Measurements from ENCODE around the gene GAPDH. TPM values are rescaled to one million over a fixed set of nuclear protein-coding genes. Genes with fewer than 3 reads are reported as not detected.

Gene GAPDH
- total and polyA plus RNA-seq, 7 donors, result 1,653 to 3,219 (median 2,501) TPM

- TF ChIP-seq POLR2A (IDR thresholded peaks at IDR 0.05) (no peak), POLR2AphosphoS5 (IDR thresholded peaks at IDR 0.05) (peak in 3 of 4 donors; percentile 51 to 64 (median 61)), CTCF (IDR thresholded peaks at IDR 0.05) (no peak), EP300 (IDR thresholded peaks at IDR 0.05) (no peak)
- peaks cover 0 to 58% (median 43%) of the 10 kb centered on the region in 4 donors for H3K4me1 ChIP-seq
Measured at GRCh38 chr12:6540181-6540877, 6.0 kb downstream of the GAPDH start.

GRCh38 chr12:6541371-6542165, 7.3 kb downstream of the GAPDH start:
- H3K9me3 ChIP-seq, result no peaks in the 10 kb centered on the region
- no peak for TF ChIP-seq POLR2A (IDR thresholded peaks at IDR 0.05)
- no peak for TF ChIP-seq POLR2AphosphoS5 (IDR thresholded peaks at IDR 0.05)
- H3K27ac ChIP-seq, result peak overlapping the region; percentile 60 to 97 (median 82)
- peaks cover 19 to 74% (median 35%) of the 10 kb centered on the region in 4 donors for H3K36me3 ChIP-seq
- peaks cover 0 to 45% (median 30%) of the 10 kb centered on the region in 4 donors for H3K4me1 ChIP-seq
- WGBS, 2 donors, result 74 to 85% methylated on average over 26 of the region's 26 CpGs
- H3K27me3 ChIP-seq, result no peaks in the 10 kb centered on the region
- DNase-seq, result peak; percentile 63
- no peak overlapping the region for H3K4me3 ChIP-seq
- intact Hi-C loops (cut with DNase I), result no loop called here

More at GRCh38 chr12:6540181-6540877, 6.0 kb downstream of the GAPDH start:
- intact Hi-C loops (cut with DNase I), result no loop called here
- Histone ChIP-seq H3K4me3 (peak overlapping the region in 2 of 4 donors; percentile 15 to 22), H3K9me3 (no peaks in the 10 kb centered on the region), H3K27ac (peak overlapping the region; percentile 60 to 97 (median 82)), H3K36me3 (peaks cover 21 to 69% (median 37%) of the 10 kb centered on the region in 4 donors), H3K27me3 (no peaks in the 10 kb centered on the region)
- DNase-seq, result peak; percentile 94
- 6 to 17% methylated on average over 35 of the region's 35 CpGs for WGBS, 2 donors

- Histone ChIP-seq H3K27ac (peak overlapping the region in 2 of 4 donors; percentile 12 to 60), H3K36me3 (peaks cover 16 to 74% (median 30%) of the 10 kb centered on the region in 4 donors)
Measured at GRCh38 chr12:6542209-6543009, 8.1 kb downstream of the GAPDH start.

GRCh38 chr12:6546016-6546415, 11.7 kb downstream of the GAPDH start:
- WGBS, 2 donors, result 96% methylated on average over 10 of the region's 10 CpGs
- DNase-seq, result no peak
- H3K4me1 ChIP-seq, result peaks cover 0 to 44% (median 37%) of the 10 kb centered on the region in 4 donors
- no peaks in the 10 kb centered on the region for H3K27me3 ChIP-seq
- TF ChIP-seq CTCF (IDR thresholded peaks at IDR 0.05) (no peak), POLR2A (IDR thresholded peaks at IDR 0.05) (no peak), POLR2AphosphoS5 (IDR thresholded peaks at IDR 0.05) (no peak), EP300 (IDR thresholded peaks at IDR 0.05) (no peak)
- H3K9me3 ChIP-seq, result no peaks in the 10 kb centered on the region
- H3K36me3 ChIP-seq, result peaks cover 12 to 72% (median 30%) of the 10 kb centered on the region in 4 donors
- H3K27ac ChIP-seq, result no peak overlapping the region
- intact Hi-C loops (cut with DNase I), result no loop called here
- no peak overlapping the region for H3K4me3 ChIP-seq

More at GRCh38 chr12:6542209-6543009, 8.1 kb downstream of the GAPDH start:
- Histone ChIP-seq H3K9me3 (no peaks in the 10 kb centered on the region), H3K27me3 (no peaks in the 10 kb centered on the region), H3K4me1 (peaks cover 0 to 37% (median 24%) of the 10 kb centered on the region in 4 donors), H3K4me3 (no peak overlapping the region)
- TF ChIP-seq POLR2AphosphoS5 (IDR thresholded peaks at IDR 0.05) (no peak), POLR2A (IDR thresholded peaks at IDR 0.05) (peak in 1 of 2 donors; percentile 25)
- intact Hi-C loops (cut with DNase I), result no loop called here
- WGBS, 2 donors, result 17 to 63% methylated on average over 13 of the region's 13 CpGs
- peak; percentile 63 for DNase-seq

- TF ChIP-seq EP300 (IDR thresholded peaks at IDR 0.05) (no peak), POLR2A (IDR thresholded peaks at IDR 0.05) (no peak), POLR2AphosphoS5 (IDR thresholded peaks at IDR 0.05) (no peak), CTCF (IDR thresholded peaks at IDR 0.05) (no peak)
- Histone ChIP-seq H3K27me3 (no peaks in the 10 kb centered on the region), H3K4me3 (no peak overlapping the region), H3K27ac (peak overlapping the region; percentile 88 to 95 (median 94)), H3K4me1 (peaks cover 0 to 53% (median 46%) of the 10 kb centered on the region in 4 donors), H3K9me3 (no peaks in the 10 kb centered on the region), H3K36me3 (peaks cover 12 to 67% (median 30%) of the 10 kb centered on the region in 4 donors)
- no peak for DNase-seq
- intact Hi-C loops (cut with DNase I), result no loop called here
- WGBS, 2 donors, result 100% methylated on average over 1 of the region's 1 CpG
Measured at GRCh38 chr12:6547566-6547965, 13.2 kb downstream of the GAPDH start.

All from sigmoid colon (tissue), 7 donors.